HepG2 (cell line): ENCODE measurements around the gene LGALS4. TPM values are rescaled to one million over a fixed set of nuclear protein-coding genes. Genes with fewer than 3 reads are reported as not detected.

Experiments used
- ETS1 ChIP-seq: sonication (generic); formaldehyde crosslinking; IDR thresholded peaks from 2 replicates; pipeline ENCODE4 v1.4.0; 2020; ENCODE audit warnings: missing genetic modification reagents
- FOSL1 ChIP-seq: sonication (generic); formaldehyde crosslinking; IDR thresholded peaks from 2 replicates; pipeline ENCODE4 v1.9.0; 2021; ENCODE audit warnings: missing genetic modification reagents, borderline replicate concordance
- HDAC1 ChIP-seq: sonication (generic); formaldehyde crosslinking; IDR thresholded peaks from 2 replicates; pipeline ENCODE4 v1.5.1; 2020; ENCODE audit warnings: mild to moderate bottlenecking, missing genetic modification reagents
- JARID2 ChIP-seq: sonication (generic); formaldehyde crosslinking; IDR thresholded peaks from 2 replicates; pipeline ENCODE4 v1.8.1; 2023; ENCODE audit warnings: missing genetic modification reagents, inconsistent platforms; ENCODE audit not compliant: insufficient replicate concordance
- KLF9 ChIP-seq: IDR thresholded peaks from 2 replicates; pipeline ENCODE4 v1.6.1; 2016; ENCODE audit warnings: low read depth
- MLX ChIP-seq: IDR thresholded peaks from 2 replicates; pipeline ENCODE4 v1.6.1; 2016
- NFIC ChIP-seq: IDR thresholded peaks from 2 replicates; pipeline ENCODE4 v1.6.1; 2012; ENCODE audit warnings: mild to moderate bottlenecking, low read length, inconsistent platforms
- NKX3-1 ChIP-seq: sonication (generic); formaldehyde crosslinking; IDR thresholded peaks from 2 replicates; pipeline ENCODE4 v1.5.0; 2020; ENCODE audit warnings: missing genetic modification reagents
- NR1H2 ChIP-seq: sonication (generic); formaldehyde crosslinking; IDR thresholded peaks from 2 replicates; pipeline ENCODE4 v1.8.1; 2022; ENCODE audit warnings: low read depth, missing genetic modification reagents, borderline replicate concordance
- NR2F6 ChIP-seq, 2 experiments: IDR thresholded peaks; 2 replicates each; pipeline ENCODE4 v1.6.1; 2016; ENCODE audit warnings: antibody characterized with exemption in 1 of 2, mild to moderate bottlenecking in 1 of 2
- PAF1 ChIP-seq: IDR thresholded peaks from 2 replicates; pipeline ENCODE4 v1.6.1; 2016; ENCODE audit warnings: missing genetic modification reagents, missing compliant biosample characterization
- RFX1 ChIP-seq: fragments of 450-650 bp; IDR thresholded peaks from 2 replicates; pipeline ENCODE4 v1.6.1; 2017
- SAFB2 ChIP-seq: sonication (generic); formaldehyde crosslinking; IDR thresholded peaks from 2 replicates; pipeline ENCODE4 v1.5.1; 2020; ENCODE audit warnings: missing genetic modification reagents, low read depth, mild to moderate bottlenecking, borderline replicate concordance
- TAF15 ChIP-seq: fragments of 200-400 bp; formaldehyde crosslinking; IDR thresholded peaks from one replicate; pipeline ENCODE4 v1.6.1; 2018; ENCODE audit warnings: mild to moderate bottlenecking, low read depth, low read length; ENCODE audit not compliant: poor library complexity, severe bottlenecking
- ZBTB7B ChIP-seq: sonication (generic); formaldehyde crosslinking; IDR thresholded peaks from 2 replicates; pipeline ENCODE4 v1.4.0; 2020; ENCODE audit warnings: missing genetic modification reagents
- ZMYM2 ChIP-seq: sonication (generic); formaldehyde crosslinking; IDR thresholded peaks from 2 replicates; pipeline ENCODE4 v1.8.0; 2022; ENCODE audit warnings: mild to moderate bottlenecking, missing genetic modification reagents
- ZNF24 ChIP-seq: fragments of 450-650 bp; IDR thresholded peaks from 2 replicates; pipeline ENCODE4 v1.6.1; 2017; ENCODE audit warnings: antibody characterized with exemption, mild to moderate bottlenecking
- ZNF256 ChIP-seq: sonication (generic); formaldehyde crosslinking; conservative IDR thresholded peaks from 2 replicates; pipeline ENCODE4 v1.4.0; 2020; ENCODE audit warnings: missing genetic modification reagents
- ZNF282 ChIP-seq: fragments of 450-650 bp; IDR thresholded peaks from 2 replicates; pipeline ENCODE4 v1.6.1; 2018; ENCODE audit not compliant: partially characterized antibody
- ZNF552 ChIP-seq: sonication (generic); formaldehyde crosslinking; IDR thresholded peaks from 2 replicates; pipeline ENCODE4 v1.9.0; 2022; ENCODE audit warnings: missing genetic modification reagents, mild to moderate bottlenecking, borderline replicate concordance
- ZNF564 ChIP-seq: sonication (generic); formaldehyde crosslinking; IDR thresholded peaks from 2 replicates; pipeline ENCODE4 v1.8.1; 2023; ENCODE audit warnings: mild to moderate bottlenecking, missing genetic modification reagents
- ZNF724P ChIP-seq: sonication (generic); formaldehyde crosslinking; IDR thresholded peaks from 2 replicates; pipeline ENCODE4 v1.8.0; 2022; ENCODE audit warnings: missing genetic modification reagents, borderline replicate concordance
- ZNF746 ChIP-seq: sonication (generic); formaldehyde crosslinking; IDR thresholded peaks from 2 replicates; pipeline ENCODE4 v1.8.0; 2022; ENCODE audit warnings: mild to moderate bottlenecking, missing genetic modification reagents
- ZNF782 ChIP-seq: sonication (generic); formaldehyde crosslinking; IDR thresholded peaks from 2 replicates; pipeline ENCODE4 v1.4.0; 2020; ENCODE audit warnings: missing genetic modification reagents, mild to moderate bottlenecking, borderline replicate concordance
- ZNF839 ChIP-seq: sonication (generic); formaldehyde crosslinking; IDR thresholded peaks from 2 replicates; pipeline ENCODE4 v1.4.0; 2020; ENCODE audit warnings: missing genetic modification reagents, mild to moderate bottlenecking, borderline replicate concordance
- polyA plus RNA-seq, 8 experiments: library from polyadenylated mRNA; depleted of rRNA in 3 of 8; stranded (reverse) in 7 of 8; unstranded in 1 of 8; fragments of >200 nt; fragmentation: Illumina TruSeq in 4 of 8; extraction: Trizol in 4 of 8; gene quantifications; 2 replicates each; pipeline versions ENCODE4 v1.2.1 to v1.2.3, GENCODE V29; 2011 to 2016; ENCODE audit warnings: low read depth in 4 of 8, missing spikeins in 1 of 8, mixed read lengths in 1 of 8; ENCODE audit not compliant: insufficient read depth in 1 of 8
- total RNA-seq, 5 experiments: library from RNA; depleted of rRNA; stranded (reverse); fragments of >200 nt; fragmentation: Illumina TruSeq; extraction: Trizol; gene quantifications; 2 replicates each; pipeline ENCODE4 v1.2.3, GENCODE V29; 2016; ENCODE audit warnings: low read depth in 1 of 5
- TF ChIP-seq, protein P1 (sequence below): sonication (generic); formaldehyde crosslinking; IDR thresholded peaks from 2 replicates; pipeline ENCODE4 v1.8.1; 2023; ENCODE audit warnings: mild to moderate bottlenecking, inconsistent platforms, moderate library complexity, missing genetic modification reagents, borderline replicate concordance
- TF ChIP-seq, protein P2 (sequence below): IDR thresholded peaks from 2 replicates; pipeline ENCODE4 v1.4.0; 2020; ENCODE audit warnings: mild to moderate bottlenecking, missing genetic modification reagents

The LGALS4 gene
- total and polyA plus RNA-seq, 2 of the 13 experiments (the other 11 are each of a cell fraction or from before 2014, with no cell fraction given) = 0.24 to 0.71 TPM

DNA sequence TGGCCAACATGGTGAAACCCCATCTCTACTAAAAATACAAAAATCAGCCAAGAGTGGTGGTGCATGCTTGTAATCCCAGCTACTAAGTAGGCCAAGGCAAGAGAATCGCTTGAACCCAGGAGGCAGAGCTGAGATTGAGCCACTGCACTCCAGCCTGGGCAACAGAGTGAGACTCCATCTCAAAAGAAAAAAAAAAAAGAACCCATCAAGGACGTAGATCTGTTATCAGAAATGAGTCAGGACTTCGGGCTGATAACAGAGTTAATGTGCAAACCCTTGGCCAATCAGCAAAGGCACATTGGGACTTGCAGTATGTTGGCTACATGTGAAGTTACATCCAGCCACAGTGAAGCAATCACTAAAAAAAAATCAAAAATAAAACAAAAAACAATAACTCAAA, 28.5 kb downstream of the LGALS4 start (continued):
- no peak for TF ChIP-seq ZNF839
- no peak for TF ChIP-seq NFIC
- TF ChIP-seq ZNF564 (CRISPR knock-in tag) = no peak
- no peak for TF ChIP-seq ZNF282
- no peak for TF ChIP-seq ZNF256
- no peak for TF ChIP-seq ETS1
- no peak for TF ChIP-seq RFX1
- TF ChIP-seq ZNF746 (CRISPR knock-in tag) = no peak
- TF ChIP-seq ZNF724P = no peak
- TF ChIP-seq HDAC1 (CRISPR knock-in tag) = 0 out of 2 replicates have a peak, but pooled peaks have one; percentile 16
- TF ChIP-seq NR1H2 = no peak
- TF ChIP-seq ZNF782 (CRISPR knock-in tag) = no peak
- TF ChIP-seq FOSL1 = peak; percentile 82; the same call in 1 of the 2 replicates
- no peak for TF ChIP-seq NKX3-1 (CRISPR knock-in tag)
- TF ChIP-seq KLF9 (CRISPR knock-in tag) = no peak
- TF ChIP-seq, protein P1, sequence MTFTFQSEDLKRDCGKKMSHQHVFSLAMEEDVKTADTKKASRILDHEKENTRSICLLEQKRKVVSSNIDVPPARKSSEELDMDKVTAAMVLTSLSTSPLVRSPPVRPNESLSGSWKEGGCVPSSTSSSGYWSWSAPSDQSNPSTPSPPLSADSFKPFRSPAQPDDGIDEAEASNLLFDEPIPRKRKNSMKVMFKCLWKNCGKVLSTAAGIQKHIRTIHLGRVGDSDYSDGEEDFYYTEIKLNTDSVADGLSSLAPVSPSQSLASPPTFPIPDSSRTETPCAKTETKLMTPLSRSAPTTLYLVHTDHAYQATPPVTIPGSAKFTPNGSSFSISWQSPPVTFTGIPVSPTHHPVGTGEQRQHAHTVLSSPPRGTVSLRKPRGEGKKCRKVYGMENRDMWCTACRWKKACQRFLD (CRISPR knock-in tag) = no peak
- no peak for TF ChIP-seq TAF15
- no peak for TF ChIP-seq ZBTB7B (CRISPR knock-in tag)
- TF ChIP-seq NR2F6 (IDR thresholded peaks at IDR 0.05) = no peak
- TF ChIP-seq NR2F6 (CRISPR knock-in tag; IDR thresholded peaks at IDR 0.05) = no peak
- no peak for TF ChIP-seq JARID2
- TF ChIP-seq MLX (CRISPR knock-in tag) = no peak
- TF ChIP-seq ZNF552 = no peak
- no peak for TF ChIP-seq ZNF24
- TF ChIP-seq ZMYM2 (CRISPR knock-in tag) = peak; percentile 28; the same call in 1 of the 2 replicates
- TF ChIP-seq SAFB2 = no peak
- TF ChIP-seq PAF1 (CRISPR knock-in tag) = no peak
- TF ChIP-seq, protein P2, sequence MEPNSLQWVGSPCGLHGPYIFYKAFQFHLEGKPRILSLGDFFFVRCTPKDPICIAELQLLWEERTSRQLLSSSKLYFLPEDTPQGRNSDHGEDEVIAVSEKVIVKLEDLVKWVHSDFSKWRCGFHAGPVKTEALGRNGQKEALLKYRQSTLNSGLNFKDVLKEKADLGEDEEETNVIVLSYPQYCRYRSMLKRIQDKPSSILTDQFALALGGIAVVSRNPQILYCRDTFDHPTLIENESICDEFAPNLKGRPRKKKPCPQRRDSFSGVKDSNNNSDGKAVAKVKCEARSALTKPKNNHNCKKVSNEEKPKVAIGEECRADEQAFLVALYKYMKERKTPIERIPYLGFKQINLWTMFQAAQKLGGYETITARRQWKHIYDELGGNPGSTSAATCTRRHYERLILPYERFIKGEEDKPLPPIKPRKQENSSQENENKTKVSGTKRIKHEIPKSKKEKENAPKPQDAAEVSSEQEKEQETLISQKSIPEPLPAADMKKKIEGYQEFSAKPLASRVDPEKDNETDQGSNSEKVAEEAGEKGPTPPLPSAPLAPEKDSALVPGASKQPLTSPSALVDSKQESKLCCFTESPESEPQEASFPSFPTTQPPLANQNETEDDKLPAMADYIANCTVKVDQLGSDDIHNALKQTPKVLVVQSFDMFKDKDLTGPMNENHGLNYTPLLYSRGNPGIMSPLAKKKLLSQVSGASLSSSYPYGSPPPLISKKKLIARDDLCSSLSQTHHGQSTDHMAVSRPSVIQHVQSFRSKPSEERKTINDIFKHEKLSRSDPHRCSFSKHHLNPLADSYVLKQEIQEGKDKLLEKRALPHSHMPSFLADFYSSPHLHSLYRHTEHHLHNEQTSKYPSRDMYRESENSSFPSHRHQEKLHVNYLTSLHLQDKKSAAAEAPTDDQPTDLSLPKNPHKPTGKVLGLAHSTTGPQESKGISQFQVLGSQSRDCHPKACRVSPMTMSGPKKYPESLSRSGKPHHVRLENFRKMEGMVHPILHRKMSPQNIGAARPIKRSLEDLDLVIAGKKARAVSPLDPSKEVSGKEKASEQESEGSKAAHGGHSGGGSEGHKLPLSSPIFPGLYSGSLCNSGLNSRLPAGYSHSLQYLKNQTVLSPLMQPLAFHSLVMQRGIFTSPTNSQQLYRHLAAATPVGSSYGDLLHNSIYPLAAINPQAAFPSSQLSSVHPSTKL (CRISPR knock-in tag) = peak; percentile 47
